NCI-H1930 (cell line): Measurements from ENCODE around the gene KNDC1.
"Not testable (repeated sequence)": the region's sequence is repeated elsewhere in the genome, so short reads cannot be mapped to it uniquely, and the experiment has no call there.

ENCODE experiments used
- DNase-seq, 2 experiments: peaks; one replicate each; lab custom pipeline; 2025; lab: John Stamatoyannopoulos, UW

Gene KNDC1

DNA sequence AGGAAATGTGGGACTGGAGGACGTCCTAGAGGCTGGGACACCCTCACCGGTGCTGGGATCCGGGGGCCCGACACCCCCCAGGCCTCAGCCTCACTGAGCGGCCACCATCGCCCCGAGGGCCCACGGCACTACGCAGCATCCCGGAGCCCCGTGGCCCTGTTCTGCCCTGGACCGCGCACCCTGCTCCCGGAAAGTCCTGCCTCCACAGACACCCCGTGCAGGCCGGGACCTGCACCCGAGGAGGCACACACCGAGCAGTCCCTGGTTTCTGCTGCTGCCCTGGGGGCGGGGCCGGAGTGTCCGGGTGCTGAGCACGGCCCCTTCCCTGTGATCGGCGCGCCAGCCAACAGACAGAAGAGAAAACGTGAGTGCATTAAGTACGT is 18.1 kb upstream of the KNDC1 start:
- no peak for DNase-seq

DNA sequence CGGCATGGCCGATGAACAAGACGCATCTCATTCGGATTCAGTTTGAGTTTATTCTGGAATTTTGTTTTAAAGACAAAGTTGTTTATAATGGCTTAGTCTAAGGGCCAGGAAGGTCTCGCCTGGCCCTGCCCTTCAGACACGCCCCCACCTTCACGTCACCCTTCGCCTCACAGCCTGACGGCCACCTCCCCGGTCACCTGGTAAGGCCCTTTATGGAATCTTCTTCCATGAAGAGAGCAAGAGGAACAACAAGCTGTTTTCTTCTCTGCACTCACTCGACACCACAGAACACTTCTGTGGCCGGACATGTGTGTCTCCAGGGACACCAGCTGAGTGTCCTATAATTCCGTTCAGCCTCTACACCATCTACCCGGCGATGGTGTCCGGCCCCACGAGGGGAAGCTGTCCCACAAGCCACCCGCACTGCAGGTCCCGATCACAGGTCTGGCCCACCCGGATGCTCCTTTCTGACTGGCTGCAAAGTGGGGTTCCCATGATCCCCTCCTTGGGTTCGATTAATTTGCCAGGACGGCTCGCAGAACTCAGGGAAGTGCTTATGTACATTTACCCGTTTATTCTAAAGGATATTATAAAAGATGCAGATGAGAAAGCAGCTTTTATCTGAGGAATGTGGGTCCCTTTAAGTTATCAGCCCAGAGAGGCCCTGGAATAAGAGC is 17.4 kb upstream of the KNDC1 start:
- DNase-seq, result no peak

DNA sequence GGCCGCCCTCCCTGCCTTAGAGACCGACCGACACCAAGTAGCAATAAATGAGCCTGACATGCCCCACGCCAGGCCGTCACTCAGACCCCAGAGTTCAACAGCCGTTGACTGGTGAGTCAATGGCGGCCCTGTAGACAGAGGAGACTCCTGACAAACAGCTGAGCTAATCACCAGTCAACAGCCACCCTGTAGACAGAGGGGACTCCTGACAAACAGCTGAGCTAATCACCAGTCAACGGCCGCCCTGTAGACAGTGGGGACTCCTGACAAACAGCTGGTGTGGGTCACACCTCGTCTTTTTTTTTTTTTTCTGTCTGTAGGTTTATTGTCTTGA is 16.9 kb upstream of the KNDC1 start:
- DNase-seq, result no peak

DNA sequence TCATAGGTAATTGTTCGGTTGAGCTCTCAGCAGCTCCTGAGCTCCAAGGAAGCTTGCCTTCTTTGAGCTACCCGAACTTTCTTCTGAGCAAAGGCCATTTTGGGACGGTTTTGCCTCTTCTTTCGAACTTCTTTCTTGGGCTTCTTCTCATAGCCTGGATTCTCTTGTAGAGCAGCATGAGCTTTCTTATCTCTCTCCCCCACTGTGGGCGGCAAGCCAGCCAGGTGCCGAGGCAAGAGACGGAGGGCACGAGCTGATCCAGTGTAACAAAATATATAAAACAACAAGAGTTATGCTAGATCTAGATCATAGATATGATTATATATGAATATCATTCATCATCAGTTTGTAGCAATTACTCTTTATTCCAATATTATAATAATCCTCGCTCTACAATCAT is 16.5 kb upstream of the KNDC1 start:
- DNase-seq, result no peak

DNA sequence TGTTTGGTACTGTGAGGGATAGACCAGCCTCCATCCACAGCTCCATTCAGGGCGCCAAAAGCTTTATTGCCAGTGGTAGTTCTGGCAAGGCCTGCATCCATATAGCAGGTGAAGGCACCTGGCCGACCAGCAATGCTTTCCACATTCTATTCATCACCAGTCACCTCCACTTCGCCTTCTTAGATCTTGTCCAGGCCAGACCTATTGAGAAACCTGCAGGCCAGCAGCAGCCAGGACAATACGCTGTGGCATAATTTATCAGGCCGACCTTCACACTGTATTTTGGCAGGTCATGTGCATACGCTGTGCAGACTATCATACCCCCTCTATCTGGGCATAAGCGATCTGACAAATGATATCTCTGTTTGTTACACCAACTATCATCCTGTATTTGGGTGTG is 15.2 kb upstream of the KNDC1 start:
- DNase-seq, result no peak

DNA sequence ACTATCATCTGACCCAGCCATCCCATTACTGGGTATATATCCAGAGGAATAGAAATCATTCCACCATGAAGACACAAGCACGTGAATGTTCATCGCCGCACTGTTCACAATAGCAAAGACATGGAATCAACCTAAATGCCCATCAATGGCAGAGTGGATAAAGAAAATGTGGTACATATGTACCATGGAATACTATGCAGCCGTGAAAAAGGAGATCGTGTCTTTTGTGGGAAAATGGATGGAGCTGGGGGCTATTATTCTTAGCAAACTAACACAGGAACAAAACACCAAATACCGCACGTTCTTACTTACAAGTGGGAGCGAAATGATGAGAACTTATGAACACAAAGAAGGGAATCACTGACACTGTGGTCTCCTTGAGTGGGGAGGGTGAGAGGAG is 9.8 kb upstream of the KNDC1 start:
- DNase-seq, result no peak

DNA sequence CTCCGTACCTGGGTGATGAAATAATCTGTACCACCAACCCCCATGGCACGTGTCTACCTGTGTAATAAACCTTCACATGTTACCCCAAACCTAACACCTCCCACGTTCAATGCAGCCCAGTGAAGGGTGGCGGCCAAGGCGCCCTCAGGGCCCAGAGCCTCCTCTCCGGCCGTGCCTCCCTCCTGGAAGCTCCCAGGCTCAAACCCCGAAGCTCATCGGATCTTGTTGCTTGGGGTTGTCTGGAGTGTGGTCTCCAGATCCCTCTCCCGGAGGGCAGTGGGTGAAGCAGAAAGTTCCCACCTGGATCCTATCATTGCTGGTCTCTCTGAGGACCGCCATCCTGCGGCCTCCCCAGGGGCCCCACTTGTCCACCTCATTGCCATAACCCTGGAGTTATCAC is 9.4 kb upstream of the KNDC1 start:
- DNase-seq, result no peak

DNA sequence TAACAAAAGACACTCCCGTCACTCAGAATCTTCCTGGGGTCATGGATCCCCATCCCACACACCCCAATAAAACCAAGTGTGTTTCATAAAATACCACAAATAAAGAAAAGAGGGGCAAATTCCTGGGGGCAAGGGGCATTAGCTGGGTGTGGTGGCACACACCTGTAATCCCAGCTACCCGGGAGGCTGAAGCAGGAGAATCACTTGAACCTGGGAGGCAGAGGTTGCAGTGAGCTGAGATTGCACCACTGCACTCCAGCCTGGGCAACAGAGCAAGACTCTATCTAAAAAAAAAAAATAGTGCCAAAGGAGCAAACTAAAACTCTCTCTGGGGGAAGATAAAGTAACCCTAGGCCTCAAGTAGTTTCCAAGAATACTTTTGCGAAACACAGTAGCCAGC is 8.9 kb upstream of the KNDC1 start:
- not testable (repeated sequence) for DNase-seq

DNA sequence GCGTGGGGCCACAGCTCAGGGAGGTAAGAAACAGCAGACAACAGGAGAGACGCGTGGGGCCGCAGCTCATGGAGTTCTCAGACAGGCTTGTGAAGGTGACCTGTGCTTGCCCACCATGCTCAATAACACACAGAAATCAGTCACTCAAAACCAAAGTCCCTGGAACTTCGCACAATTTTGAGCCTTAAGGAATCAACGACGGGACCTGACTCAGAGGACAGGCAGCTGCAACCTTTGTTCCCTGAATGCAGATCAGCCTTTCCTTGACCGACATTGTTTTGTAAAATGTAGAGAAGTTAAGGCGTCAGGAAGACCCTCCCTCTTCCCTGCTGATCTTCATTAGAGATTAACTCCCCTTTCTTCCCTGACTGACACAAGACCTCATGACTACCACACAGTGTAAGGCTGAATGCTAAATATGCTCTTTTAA is 8.5 kb upstream of the KNDC1 start:
- no peak for DNase-seq

DNA sequence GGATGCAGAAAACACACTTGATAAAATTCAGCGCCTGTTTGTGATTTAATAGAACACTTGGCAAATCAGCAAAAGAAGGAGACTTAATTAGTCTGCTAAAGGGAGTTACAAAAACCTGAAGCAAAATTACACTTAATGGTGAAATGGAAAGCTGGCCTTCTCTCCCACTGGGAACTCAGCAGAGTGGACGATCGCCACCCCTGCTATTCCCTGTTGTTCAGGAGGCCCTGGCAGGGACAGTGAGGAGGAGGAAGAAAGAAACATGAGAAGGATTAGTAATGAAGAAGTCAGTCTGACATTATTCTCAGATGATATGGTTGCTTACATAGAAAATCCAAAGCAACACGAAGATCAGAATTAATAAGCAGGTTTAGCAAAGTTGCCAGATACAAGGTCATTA is 5.6 kb upstream of the KNDC1 start:
- no peak for DNase-seq

DNA sequence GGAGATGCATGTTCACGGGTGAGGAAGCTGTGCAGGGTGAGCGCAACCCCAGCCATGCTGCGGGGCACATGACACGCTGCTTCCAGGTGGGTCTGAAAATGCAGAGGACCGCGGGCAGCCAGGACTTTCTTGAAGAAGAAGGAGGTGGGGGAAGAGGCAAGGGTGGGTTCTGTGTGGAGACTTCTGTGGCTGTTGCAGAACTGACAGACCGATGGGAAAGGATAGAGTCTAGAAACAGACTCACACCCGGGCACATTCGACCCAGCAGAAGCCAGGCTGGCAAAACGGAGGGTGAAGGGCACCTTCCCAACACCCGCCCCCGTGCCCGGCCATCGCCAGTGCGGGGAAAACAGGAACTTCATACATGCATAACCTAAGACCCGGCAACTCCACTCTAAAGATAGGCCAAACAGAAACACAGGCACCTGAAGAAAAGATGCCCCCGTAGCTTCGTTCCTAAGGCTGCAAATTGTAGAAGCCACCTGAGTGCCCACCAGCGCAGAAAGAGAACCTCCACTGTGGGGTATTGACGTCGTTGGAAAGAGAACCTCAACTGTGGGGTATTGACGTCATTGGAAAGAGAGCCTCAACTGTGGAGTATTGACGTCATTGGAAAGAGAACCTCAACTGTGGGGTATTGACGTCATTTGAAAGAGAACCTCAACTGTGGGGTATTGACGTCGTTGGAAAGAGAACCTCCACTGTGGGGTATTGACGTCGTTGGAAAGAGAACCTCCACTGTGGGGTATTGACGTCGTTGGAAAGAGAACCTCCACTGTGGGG is 4.8 kb upstream of the KNDC1 start:
- DNase-seq, result no peak

DNA sequence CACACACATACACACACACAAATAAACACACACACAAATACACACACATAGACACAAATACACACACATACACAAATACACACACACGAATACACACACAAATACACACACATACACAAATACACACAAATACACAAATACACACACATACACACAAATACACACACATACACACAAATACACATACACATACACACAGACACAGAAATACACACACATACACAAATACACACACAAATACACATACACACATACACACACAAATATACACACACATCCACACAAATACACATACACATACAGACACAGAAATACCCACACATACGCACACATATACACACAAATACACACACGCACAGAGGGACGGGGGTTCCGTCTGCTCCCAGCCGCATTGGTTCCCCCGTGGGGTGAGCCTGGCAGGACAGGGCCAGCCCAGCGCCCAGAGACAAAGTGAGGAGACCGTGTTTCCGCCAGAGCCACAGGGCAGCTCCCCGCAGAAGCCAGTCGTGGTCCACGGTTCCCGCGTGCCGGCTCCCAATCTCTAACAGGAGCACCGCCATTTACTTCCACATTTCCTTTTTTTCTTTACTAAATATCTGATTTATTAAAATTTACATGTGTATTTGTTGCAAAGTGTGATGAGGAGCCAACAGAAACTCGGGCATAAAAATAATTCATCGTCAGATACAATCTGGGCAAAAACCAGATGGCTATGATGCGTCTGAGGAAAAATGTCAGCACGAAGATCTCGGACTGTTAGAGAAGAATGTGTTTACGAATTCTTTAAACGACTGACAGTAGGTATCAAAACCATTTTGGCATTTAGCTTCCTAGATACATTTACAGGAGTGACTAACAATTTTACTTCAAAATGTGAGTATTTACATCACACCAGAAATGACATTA is 3.1 kb upstream of the KNDC1 start:
- no peak for DNase-seq

DNA sequence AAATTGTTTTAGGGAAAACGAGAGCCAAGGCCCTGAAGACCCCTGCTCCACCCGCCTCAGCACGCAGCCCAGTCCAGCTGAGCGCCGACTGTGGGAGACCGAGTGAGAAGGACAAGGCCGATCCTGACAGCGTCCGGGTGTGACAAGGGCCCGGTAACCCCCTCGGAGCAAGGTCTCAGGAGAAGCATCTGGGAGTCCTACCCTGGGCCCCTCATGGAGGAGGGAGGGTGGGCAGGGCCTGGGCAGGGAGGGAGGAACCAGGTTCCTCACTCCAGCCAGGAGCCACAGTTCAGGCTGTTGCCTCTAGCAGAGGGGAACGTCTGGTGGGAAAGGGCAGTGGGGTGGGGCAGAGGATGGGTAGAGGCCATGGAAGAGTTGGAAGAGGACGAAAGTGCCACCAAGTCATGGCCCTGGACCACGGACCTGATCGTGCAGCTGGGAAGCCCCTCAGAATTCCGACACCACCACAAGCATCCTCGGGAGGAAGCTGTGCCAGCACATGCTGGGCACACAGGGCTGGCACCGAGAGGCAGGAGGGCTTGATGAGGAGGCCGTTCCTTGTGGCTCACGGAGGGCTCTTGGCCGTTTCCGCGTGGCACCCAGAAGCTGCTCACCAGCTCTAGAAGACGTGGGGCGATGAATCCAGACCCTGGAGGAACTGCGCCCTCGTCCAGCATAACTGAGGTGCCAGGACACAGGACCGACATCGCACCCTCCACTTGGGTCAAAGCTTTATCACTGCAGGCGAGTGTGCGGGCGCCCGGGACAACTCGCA is 2.2 kb upstream of the KNDC1 start:
- no peak for DNase-seq

DNA sequence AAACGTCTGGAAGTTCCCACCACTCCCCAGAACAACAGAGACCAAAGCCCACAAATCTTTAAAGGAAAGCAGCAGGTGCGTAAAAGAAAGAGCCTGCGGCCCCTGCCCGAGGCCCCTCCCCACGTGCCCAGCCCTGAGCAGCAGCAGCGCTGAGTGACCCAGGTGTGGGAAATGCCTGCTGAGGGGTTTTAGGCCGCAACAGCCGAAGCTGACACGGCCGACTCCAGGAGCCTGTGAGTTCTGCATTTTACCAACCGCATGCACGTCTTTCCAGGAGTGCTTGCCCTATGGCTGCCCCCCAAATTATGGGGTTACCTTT is 1.6 kb upstream of the KNDC1 start:
- DNase-seq, result no peak

DNA sequence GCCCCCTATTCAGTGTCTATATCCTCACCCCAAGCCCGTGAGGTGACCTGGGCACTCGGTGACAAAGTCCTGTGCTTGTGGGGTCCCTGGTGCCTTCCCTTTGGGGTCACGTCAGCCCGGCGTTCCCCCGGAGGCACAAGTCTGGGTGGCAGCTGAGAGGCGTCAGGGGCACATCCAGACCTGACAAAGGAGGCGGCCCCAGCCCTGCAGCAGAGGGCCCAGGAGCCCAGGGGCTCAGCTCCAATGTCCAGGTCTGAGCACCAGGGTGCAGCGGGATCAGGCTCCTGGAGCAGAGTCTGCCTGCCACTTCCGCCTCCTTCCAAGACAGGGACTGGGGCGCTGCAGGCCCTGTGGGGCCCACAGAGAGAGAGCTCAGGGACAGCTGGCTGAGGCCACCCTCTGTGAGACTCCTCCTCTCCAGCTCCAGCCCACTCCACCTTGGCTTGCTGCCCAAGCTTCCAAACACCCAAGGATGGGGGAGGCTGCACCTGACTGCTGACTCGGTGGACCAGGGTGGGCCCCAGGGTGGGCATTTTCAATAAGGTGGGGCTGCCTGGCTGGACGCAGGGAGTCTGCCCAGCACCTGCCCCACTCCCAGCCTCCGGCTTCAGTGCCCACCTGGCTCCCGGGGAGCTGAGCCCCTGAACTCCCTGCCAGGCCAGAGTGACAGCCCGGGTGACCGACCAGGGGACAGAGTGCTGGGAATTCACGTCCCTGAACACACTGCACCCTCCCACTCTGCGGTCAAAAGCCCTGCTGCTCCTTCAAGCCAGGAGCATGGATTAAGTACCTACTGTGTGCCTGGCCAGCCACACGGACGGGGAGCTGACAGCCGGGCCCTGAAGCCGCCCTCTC is 1.0 kb upstream of the KNDC1 start:
- DNase-seq, result no peak

DNA sequence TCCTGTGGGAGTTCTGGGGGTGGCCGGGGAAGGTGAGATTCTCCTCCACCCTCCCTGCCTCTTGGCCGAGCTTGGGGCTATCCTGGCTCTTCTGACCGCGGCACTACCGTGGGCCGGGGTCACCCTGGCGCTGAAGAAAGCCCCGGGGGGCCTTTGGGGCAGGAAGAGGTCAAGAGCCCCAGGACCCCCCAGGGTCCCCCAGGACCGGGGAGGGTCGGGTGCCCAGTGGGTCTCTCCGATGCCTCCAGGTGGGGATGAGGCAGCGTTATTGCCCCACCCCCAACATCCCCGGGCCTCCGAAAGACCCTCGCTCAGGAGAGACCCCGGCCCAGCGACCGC is 439 bp upstream of the KNDC1 start:
- DNase-seq, result no peak

DNA sequence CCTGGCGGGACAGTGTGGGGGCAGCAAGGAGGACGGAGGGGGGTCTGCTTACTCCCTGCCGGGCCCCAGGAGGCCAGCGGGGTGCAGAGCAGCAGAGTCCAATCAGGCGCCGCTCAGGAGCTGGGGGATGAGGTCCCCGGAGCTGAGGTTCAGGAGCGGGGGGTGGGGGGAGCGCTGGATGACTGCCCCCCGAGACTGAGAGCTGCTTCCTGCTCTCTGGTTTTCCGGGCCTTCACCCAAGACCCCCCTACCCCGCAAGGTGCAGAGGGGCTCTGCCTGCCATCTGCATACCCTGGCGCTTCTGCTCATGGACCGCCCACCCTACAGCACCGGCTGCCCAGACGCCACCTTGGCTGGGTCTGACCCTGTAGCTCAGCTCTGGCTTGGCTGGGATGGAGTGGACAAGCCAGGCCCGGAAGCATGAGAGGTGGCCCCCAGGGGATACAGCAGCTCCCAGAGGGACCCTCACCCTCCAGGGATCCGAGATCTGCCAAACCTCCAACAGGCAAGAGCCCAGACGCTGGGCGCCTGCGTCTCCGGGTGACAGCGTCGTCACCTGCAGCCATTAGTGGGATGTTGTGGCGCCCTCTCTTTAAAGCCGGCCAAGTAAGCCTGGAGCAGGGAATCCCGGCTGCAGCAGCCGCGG is 930 bp downstream of the KNDC1 start:
- DNase-seq, result no peak

DNA sequence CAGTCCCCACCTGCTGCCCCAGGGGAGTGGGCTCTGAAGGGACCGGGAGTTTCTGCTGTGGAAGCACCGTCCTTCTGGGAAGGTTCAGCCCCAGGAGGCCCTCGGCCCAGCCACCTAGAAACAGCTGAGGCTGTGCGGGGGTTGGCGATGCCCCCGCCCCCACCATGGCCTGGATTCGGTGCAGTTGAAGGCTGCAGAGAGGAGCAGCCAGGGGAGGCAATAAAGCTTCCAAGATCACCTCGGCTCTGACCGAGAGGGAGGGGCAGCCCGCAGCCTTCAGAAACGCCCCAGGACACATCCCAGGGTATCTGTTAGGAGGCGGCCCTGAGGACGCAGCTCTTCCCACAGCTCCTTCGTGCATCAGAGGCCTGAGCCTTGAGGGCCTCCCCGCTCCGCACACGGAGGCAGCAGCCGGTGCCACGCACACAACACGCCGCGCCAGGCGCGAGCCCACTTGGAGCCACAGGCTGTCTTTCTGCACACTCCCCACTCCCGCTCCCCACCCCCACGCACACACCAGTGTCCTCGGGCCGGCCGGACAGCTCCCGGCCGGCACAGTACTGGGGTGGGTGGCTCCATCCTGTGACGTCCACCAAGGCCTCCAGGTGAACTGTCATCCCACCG is 1.6 kb downstream of the KNDC1 start:
- DNase-seq, result no peak

DNA sequence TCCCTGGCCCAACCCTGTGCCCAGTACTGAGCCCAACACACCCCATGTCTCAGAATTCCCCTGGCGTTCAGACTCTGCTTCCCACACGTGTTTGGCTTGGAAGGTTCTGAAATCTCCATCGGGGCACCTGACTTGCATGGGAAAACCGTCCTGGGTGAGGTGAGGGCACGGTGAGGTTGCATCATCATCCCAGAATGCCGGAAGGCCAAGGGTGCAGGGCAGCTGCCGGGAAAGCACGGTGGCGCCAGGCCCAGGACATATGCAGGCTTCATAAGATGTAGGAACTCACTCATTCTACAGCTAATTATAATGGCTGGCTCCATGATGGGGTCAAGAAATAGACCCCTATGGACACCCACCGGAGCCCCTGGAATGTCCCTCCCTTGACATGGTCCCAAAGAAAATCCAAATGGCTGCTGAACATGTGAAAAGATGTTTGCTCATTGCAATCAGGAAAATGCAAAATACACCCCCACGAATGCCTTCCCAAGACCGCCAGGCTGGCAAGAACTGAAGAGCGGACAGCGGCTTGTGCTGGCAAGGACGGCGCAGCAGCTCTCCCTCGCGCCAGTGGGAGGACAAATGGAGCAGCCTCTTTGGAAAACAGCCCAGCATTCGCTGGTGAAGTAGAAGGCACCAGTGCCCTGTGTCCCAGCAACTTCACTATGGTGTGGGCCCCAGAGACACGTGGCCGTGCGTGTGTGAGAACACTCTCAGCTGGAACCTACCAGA is 2.3 kb downstream of the KNDC1 start:
- no peak for DNase-seq
